ENCODE measurements around the gene TSPAN4.
A peak's percentile ranks its signal among the peaks of the same experiment; 100 is the strongest.

Gene TSPAN4

DNA sequence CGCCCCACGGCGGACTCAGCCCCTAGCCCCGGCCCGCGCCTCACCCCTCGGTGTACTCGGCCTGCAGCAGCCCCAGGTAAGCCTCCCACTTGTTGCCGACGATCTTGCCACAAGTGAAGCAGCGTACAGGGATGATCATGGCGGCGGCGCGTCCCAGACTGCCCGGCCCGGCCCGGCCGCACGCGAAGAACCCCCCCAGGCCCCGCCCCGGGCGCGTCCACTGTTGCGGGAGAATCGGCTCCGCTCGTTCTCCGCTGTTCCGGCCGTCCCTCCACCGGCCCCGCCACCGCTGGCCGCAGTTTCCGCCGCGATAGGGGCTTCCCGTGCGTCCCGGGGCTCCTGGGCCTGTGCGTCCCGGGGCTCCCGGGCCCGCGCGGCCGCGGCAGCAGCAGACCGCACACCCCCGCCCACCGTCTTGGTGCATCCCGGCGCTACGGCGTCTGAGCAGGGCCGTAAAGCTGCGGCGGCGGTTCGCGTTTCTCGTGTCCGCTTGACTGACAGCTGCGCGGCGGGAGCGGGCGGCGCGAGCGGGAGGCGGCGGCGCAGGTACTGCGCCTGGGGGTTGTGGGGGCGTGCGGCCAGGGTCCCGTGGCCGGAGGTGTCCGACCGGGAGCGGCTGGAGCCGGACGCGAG lies at the start of gene TSPAN4, which contains the start of gene POLR2L:
TSS of gene TSPAN4 (plus strand) at position 483 of the 633 bp plus-strand sequence. CDS start 7,453 bp downstream, outside the sequence.
TSS of gene POLR2L (minus strand) at position 160 of the 633 bp plus-strand sequence. CDS start at position 139, 21 bp downstream.
- peak within 1 kb of the TSS; percentile 91 to 100 (median 98) for H3K27ac ChIP-seq
- peak within 1 kb of the TSS; percentile 70 to 99 (median 86) for H3K4me3 ChIP-seq

DNA sequence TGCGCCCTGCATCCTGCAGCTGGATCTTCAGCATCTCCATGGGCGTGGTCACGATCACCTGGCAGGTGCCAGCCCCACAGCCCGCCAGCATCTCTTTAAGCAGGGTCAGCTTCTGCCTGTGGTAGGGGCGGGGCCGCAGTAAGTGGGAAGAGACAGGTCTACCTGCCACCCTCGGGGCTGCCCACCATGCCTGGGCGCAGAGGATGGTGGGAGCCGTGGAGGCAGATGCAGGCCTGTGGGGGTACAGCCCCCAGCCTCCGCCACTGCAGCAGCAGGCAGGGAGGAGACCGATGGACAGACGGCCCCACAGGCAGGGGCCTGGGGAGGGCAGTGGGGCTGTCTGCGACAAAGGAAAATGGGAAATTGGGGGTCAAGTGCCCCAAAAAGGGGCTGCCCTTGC lies 49.8 kb upstream of the TSPAN4 start:
- Histone ChIP-seq H3K4me3 (no peak overlapping the region), H3K27ac (no peak overlapping the region)

DNA sequence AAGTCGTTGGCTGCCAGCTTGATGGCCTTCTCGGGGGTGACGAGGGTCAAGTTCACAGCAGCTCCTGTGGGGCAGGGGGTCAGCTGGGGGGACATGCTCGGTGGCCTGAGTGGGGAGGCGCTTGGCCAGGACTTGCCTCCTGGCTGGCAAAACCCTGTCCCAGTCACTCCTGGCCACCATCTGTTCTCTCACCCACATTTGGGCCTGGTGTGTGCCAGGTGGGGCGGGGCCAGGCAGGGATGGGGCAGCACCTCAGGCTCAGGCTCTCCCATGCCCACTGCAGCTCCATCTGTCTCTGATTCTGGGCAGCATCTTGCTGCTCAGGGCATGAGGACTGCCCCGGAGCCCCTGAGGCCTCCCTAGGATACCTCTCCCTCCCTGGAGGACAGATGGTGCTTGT lies 49.1 kb upstream of the TSPAN4 start:
- Histone ChIP-seq H3K27ac (no peak overlapping the region), H3K4me3 (no peak overlapping the region)

GRCh38 chr11:794013-794765 lies 48.5 kb upstream of the TSPAN4 start:
- H3K27ac ChIP-seq = peak overlapping the region in 1 of 21 experiments; percentile 5
- no peak overlapping the region for H3K4me3 ChIP-seq

GRCh38 chr11:794766-795633 lies 47.7 kb upstream of the TSPAN4 start:
- Histone ChIP-seq H3K4me3 (peak overlapping the region; percentile 63 to 90 (median 77)), H3K27ac (peak overlapping the region in 19 of 21 experiments; percentile 71 to 91 (median 84))

DNA sequence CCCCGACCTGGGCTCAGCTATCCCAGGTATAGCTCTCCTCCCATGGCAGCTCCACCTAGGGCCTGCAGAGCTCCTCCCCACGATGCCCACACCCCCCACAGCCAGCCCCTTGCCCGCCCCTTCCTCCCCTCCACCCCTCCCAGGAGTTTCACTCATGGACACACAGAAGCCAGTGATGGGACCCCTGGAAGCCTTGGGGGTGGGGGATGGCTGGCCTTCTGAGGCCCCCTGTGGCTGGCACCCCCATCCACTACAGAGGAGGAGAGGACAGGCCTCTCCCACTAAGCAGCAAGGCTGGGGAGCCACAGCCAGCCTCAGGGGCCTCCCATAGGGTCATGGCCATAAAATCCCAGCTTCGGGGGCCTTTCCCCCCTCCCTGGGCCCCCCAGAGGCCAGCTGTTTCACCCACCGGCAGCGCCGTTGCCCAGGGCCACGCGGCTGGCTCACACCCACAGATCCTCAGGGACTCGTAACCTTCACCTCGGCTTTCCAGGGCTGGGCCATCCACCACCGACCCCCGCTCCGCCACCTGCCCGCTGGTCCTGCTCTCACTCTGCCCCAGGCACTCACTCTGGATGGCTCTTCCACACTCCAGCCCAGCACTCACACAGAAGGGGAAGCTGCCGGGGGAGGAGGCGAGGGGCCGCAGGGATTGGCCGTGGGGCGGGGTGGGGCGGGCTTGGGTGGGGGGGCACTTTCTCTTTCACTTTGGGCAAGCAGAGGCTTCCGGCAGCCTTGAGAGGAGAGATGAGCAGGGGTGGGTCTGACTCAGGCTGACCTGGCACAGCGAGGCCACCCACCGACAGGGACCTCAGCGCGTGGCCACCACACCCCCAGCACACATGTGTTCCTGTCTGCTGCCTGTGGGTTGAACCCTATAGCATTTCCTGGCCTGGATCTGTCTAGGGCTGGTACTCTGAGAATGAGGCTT lies 46.8 kb upstream of the TSPAN4 start:
- Histone ChIP-seq H3K27ac (peak overlapping the region; percentile 34 to 91 (median 84)), H3K4me3 (peak overlapping the region; percentile 63 to 90 (median 77))

DNA sequence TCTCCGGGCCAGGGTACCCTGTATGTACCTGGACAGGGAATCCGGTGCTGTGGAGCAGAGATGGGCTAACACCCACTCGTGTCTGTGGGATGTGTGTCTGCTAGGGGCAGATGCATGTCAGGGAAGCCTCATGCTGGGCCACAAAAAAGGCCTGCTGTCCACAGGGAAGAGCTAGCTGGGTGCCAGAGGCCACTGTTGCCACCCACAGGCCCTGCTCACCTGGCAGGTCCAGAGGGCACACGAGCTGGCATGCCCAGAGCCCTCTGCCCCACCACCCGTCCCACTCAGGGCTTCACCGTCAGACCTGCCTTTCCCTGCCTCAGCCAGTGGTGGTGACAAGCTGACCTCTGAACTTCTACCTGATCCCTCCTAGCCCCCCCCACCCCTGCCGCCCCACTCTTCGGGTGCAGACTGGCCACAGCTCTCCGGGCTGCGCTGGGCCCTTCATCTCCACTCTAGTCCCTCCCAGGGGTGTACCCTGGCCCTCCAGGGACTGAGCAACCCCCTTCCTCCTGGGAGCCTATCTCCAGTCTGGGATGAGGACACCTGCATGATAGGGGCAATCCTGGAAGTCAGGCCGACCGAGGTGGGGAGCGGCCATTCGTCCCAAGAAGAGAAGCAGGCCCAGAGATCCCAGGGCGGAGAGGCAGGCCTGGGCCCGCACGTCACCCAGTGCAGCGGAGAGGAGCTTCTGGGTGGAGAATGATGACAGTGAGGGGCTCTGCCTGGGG lies 45.9 kb upstream of the TSPAN4 start:
- Histone ChIP-seq H3K4me3 (peak overlapping the region; percentile 63 to 90 (median 77)), H3K27ac (peak overlapping the region; percentile 14 to 91 (median 84))

GRCh38 chr11:797296-798092 lies 45.2 kb upstream of the TSPAN4 start:
- H3K27ac ChIP-seq = peak overlapping the region; percentile 10 to 91 (median 84)
- peak overlapping the region; percentile 63 to 90 (median 77) for H3K4me3 ChIP-seq

DNA sequence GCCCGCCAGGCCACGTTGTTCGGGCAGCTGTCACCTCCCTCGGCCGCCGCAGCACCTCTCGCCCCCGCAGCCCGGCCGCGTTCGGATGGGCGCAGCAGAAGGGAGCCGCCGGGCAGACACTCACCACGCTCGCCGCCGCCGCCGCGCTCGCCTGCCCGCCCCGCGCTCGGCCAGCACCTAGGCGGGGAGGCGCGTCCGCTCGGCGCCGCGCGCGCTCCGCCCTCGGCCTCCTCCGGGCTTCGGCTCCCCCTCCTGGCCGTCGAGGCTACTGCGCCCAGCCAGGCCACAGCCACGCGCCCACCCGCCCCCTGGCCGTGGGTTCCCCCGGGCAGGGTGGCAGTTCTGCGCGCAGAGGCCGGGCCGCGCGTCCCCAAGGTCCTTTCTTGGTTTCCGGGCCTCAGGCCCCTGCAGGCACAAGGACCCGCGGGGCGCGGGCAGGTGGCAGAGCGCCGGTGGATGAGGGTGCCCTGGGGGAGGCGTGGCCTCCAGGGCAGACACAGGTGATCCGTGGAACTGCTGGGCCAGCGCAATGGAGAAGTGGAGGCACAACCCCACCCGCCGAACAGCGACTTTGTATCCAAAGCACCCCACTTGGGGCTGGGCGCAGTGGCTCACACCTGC lies 44.4 kb upstream of the TSPAN4 start, which contains the start of gene SLC25A22:
TSS of gene SLC25A22 (minus strand) at position 189 of the 621 bp plus-strand sequence. CDS start 3,275 bp downstream, outside the sequence.
- peak within 1 kb of the TSS; percentile 10 to 91 (median 84) for H3K27ac ChIP-seq
- peak within 1 kb of the TSS; percentile 63 to 90 (median 77) for H3K4me3 ChIP-seq

GRCh38 chr11:799641-800316 lies 42.9 kb upstream of the TSPAN4 start:
- Histone ChIP-seq H3K27ac (no peak overlapping the region), H3K4me3 (no peak overlapping the region)

GRCh38 chr11:800473-800872 lies 42.2 kb upstream of the TSPAN4 start:
- no peak overlapping the region for H3K27ac ChIP-seq

GRCh38 chr11:801097-801780 lies 41.4 kb upstream of the TSPAN4 start:
- Histone ChIP-seq H3K4me3 (no peak overlapping the region), H3K27ac (no peak overlapping the region)

More at GRCh38 chr11:800473-800872, 42.2 kb upstream of the TSPAN4 start:
- H3K4me3 ChIP-seq = no peak overlapping the region

DNA sequence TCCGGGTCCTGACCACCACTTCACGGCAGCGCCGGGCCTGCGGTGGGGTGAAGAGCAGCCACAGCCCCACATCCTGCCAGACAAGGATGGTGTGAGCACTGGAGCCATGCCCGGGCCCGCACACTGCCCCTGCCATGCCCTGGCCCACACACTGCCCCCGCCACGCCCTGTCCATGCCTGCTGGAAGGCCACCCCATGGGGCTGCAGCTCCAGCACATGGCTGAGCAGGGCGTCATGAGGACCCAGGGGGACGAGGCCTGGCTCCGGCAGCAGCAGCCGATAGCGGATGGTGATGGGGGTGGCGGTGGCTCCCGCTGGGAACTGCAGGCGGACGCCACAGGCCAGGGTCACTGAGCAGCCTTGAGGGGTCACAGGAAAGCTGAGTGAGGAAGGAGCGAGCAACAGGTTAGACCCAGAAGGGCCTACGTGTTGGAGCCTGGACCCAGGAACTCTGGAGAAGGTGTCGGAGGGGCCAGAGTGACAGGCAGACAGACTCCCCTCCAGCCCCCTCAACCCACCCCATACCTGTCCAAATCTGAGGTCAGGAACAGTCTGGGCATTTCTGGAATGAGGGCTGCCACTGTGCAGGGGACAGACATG lies 40.5 kb upstream of the TSPAN4 start:
- Histone ChIP-seq H3K27ac (no peak overlapping the region), H3K4me3 (no peak overlapping the region)

GRCh38 chr11:802693-803466 lies 39.8 kb upstream of the TSPAN4 start:
- H3K4me3 ChIP-seq = no peak overlapping the region
- no peak overlapping the region for H3K27ac ChIP-seq

DNA sequence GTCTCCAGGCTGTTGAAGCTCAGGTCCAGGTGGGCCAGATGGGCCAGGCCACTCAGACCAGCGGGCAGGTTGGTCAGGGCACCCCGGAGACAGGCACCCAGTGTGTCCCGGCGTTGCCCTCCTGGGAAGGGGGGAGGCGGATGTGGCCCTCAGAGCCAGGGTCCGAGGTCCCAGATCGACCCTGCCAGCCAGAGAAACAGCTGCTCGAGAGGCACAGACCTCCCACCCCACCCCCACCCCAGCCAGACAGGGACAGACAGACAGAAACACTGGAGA lies 39.2 kb upstream of the TSPAN4 start:
- H3K27ac ChIP-seq = peak overlapping the region in 1 of 21 experiments; percentile 78
- no peak overlapping the region for H3K4me3 ChIP-seq
